Measurements from ENCODE around the gene ORC1.

DNA sequence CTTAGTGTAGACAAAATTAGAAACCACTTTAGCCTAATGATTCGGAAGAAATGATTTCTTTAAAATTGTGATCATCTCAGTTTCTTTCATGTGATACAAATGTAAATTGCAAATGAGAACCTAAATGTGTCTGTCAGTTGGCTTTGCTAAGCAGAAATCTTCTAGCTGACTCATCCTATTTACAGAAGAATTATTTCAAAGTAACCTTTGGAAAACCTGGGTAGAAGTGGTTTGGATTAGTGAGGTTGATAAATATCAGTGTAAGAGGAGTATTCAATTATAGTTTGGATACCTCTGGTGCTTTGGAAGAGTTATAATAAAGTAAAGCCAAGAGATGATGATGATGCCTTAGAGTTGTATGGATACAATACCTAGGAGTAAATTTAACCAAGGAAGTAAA is 75.6 kb downstream of the ORC1 start:
- TF ChIP-seq POLR2AphosphoS5 (IDR thresholded peaks at IDR 0.05; ENCODE audit: low read depth, low read length): no peak
- TF ChIP-seq, protein P1, sequence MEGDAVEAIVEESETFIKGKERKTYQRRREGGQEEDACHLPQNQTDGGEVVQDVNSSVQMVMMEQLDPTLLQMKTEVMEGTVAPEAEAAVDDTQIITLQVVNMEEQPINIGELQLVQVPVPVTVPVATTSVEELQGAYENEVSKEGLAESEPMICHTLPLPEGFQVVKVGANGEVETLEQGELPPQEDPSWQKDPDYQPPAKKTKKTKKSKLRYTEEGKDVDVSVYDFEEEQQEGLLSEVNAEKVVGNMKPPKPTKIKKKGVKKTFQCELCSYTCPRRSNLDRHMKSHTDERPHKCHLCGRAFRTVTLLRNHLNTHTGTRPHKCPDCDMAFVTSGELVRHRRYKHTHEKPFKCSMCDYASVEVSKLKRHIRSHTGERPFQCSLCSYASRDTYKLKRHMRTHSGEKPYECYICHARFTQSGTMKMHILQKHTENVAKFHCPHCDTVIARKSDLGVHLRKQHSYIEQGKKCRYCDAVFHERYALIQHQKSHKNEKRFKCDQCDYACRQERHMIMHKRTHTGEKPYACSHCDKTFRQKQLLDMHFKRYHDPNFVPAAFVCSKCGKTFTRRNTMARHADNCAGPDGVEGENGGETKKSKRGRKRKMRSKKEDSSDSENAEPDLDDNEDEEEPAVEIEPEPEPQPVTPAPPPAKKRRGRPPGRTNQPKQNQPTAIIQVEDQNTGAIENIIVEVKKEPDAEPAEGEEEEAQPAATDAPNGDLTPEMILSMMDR (IDR thresholded peaks at IDR 0.05): no peak
- no peak for TF ChIP-seq REST (IDR thresholded peaks at IDR 0.05; ENCODE audit: insufficient read depth in 1 of 2, low read depth in 2 of 2, low read length in 1 of 2)

Data from Panc1 (cell line).